Activated CD4-positive, alpha-beta T cell treated with anti-CD3 and anti-CD28 coated beads, Interleukin-2, amount 50 U/mL, for 1 hour (primary cell): ENCODE measurements around the gene CST11.
A peak's percentile ranks its signal among the peaks of the same experiment; 100 is the strongest.

ENCODE experiments used
- DNase-seq: peaks from one replicate; pipeline ENCODE4 v3.0.0-alpha.2; 2020

The CST11 gene

GRCh38 chr20:23419995-23420901, 32.4 kb downstream of the CST11 start:
- peak; percentile 24 for DNase-seq

GRCh38 chr20:23419657-23419994, 33.0 kb downstream of the CST11 start:
- no peak for DNase-seq

- DNase-seq, result no peak
Observed at GRCh38 chr20:23417861-23418260, 34.8 kb downstream of the CST11 start.

GRCh38 chr20:23415959-23416583, 36.6 kb downstream of the CST11 start:
- DNase-seq, result no peak

- no peak for DNase-seq
Observed at GRCh38 chr20:23415555-23415954, 37.1 kb downstream of the CST11 start.

GRCh38 chr20:23414526-23415188, 38.0 kb downstream of the CST11 start:
- no peak for DNase-seq

GRCh38 chr20:23413862-23414422, 38.7 kb downstream of the CST11 start:
- DNase-seq, result no peak

GRCh38 chr20:23412026-23412425, 40.6 kb downstream of the CST11 start:
- DNase-seq, result no peak

- no peak for DNase-seq
Observed at GRCh38 chr20:23410916-23411695, 41.6 kb downstream of the CST11 start.

GRCh38 chr20:23409800-23410199, 42.9 kb downstream of the CST11 start:
- no peak for DNase-seq

GRCh38 chr20:23408957-23409356, 43.7 kb downstream of the CST11 start:
- no peak for DNase-seq

GRCh38 chr20:23407781-23408464, 44.8 kb downstream of the CST11 start:
- DNase-seq, result no peak

GRCh38 chr20:23406880-23407279, 45.8 kb downstream of the CST11 start:
- no peak for DNase-seq

GRCh38 chr20:23404196-23404595, 48.5 kb downstream of the CST11 start:
- DNase-seq, result no peak

GRCh38 chr20:23403751-23404150, 48.9 kb downstream of the CST11 start:
- DNase-seq, result no peak

GRCh38 chr20:23401051-23401450, 51.6 kb downstream of the CST11 start:
- no peak for DNase-seq
